SW 1271 (cell line): ENCODE results near the gene COL25A1.

Experiments
- DNase-seq, 2 experiments: peaks; one replicate each; lab custom pipeline; 2025; lab: John Stamatoyannopoulos, UW

Gene COL25A1

GRCh38 chr4:109291707-109292238, 10.7 kb downstream of the COL25A1 start:
- DNase-seq = no peak

- no peak for DNase-seq
Measured at GRCh38 chr4:109290918-109291317, 11.5 kb downstream of the COL25A1 start.

GRCh38 chr4:109278594-109279031, 23.8 kb downstream of the COL25A1 start:
- DNase-seq = no peak

- no peak for DNase-seq
Measured at GRCh38 chr4:109276482-109277095, 25.9 kb downstream of the COL25A1 start.

- no peak for DNase-seq
Measured at GRCh38 chr4:109275066-109275745, 27.3 kb downstream of the COL25A1 start.

GRCh38 chr4:109266891-109267290, 35.6 kb downstream of the COL25A1 start:
- no peak for DNase-seq

GRCh38 chr4:109266236-109266635, 36.2 kb downstream of the COL25A1 start:
- DNase-seq = no peak

GRCh38 chr4:109263721-109264120, 38.7 kb downstream of the COL25A1 start:
- DNase-seq = no peak

- DNase-seq = no peak
Measured at GRCh38 chr4:109256818-109257217, 45.6 kb downstream of the COL25A1 start.

GRCh38 chr4:109254845-109255244, 47.6 kb downstream of the COL25A1 start:
- DNase-seq = no peak

GRCh38 chr4:109251396-109251795, 51.1 kb downstream of the COL25A1 start:
- no peak for DNase-seq

- DNase-seq = no peak
Measured at GRCh38 chr4:109248322-109248900, 54.0 kb downstream of the COL25A1 start.

GRCh38 chr4:109243871-109244270, 58.6 kb downstream of the COL25A1 start:
- DNase-seq = no peak

GRCh38 chr4:109238746-109239145, 63.7 kb downstream of the COL25A1 start:
- DNase-seq = no peak

GRCh38 chr4:109235683-109236082, 66.8 kb downstream of the COL25A1 start:
- no peak for DNase-seq

- no peak for DNase-seq
Measured at GRCh38 chr4:109234596-109234995, 67.9 kb downstream of the COL25A1 start.

- no peak for DNase-seq
Measured at GRCh38 chr4:109233570-109233969, 68.9 kb downstream of the COL25A1 start.

- no peak for DNase-seq
Measured at GRCh38 chr4:109232681-109233080, 69.8 kb downstream of the COL25A1 start.

GRCh38 chr4:109231331-109231730, 71.1 kb downstream of the COL25A1 start:
- DNase-seq = no peak

- DNase-seq = no peak
Measured at GRCh38 chr4:109229028-109229427, 73.4 kb downstream of the COL25A1 start.

- DNase-seq = no peak
Measured at GRCh38 chr4:109218288-109218687, 84.2 kb downstream of the COL25A1 start.

- DNase-seq = no peak
Measured at GRCh38 chr4:109216085-109216696, 86.3 kb downstream of the COL25A1 start.

- no peak for DNase-seq
Measured at GRCh38 chr4:109215506-109215905, 87.0 kb downstream of the COL25A1 start.
